Glutamatergic neuron (in vitro differentiated cells): Measurements from ENCODE around the gene GPRASP2. TPM values are rescaled to one million over a fixed set of nuclear protein-coding genes. Genes with fewer than 3 reads are reported as not detected.
"Not testable (repeated sequence)": the region's sequence is repeated elsewhere in the genome, so short reads cannot be mapped to it uniquely, and the experiment has no call there.

Experiments used
- DNase-seq: peaks from one replicate; pipeline ENCODE4 v3.0.0; 2022
- H3K27ac Mint-ChIP-seq: one replicate; pipeline ENCODE4 v1.8.0; 2020; ENCODE audit warnings: mild to moderate bottlenecking, mixed read lengths, inconsistent platforms; ENCODE audit not compliant: unreplicated experiment
- H3K27me3 Mint-ChIP-seq: one replicate; pipeline ENCODE4 v1.8.0; 2020; ENCODE audit warnings: mild to moderate bottlenecking, moderate library complexity, mixed read lengths, inconsistent platforms; ENCODE audit not compliant: unreplicated experiment
- H3K36me3 Mint-ChIP-seq: one replicate; pipeline ENCODE4 v1.8.0; 2020; ENCODE audit warnings: mild to moderate bottlenecking, mixed read lengths, inconsistent platforms; ENCODE audit not compliant: unreplicated experiment
- H3K4me1 Mint-ChIP-seq: one replicate; pipeline ENCODE4 v1.8.0; 2020; ENCODE audit warnings: mild to moderate bottlenecking, low read depth, mixed read lengths, inconsistent platforms; ENCODE audit not compliant: unreplicated experiment
- H3K4me3 Mint-ChIP-seq: one replicate; pipeline ENCODE4 v1.8.0; 2020; ENCODE audit warnings: mild to moderate bottlenecking, mixed read lengths, inconsistent platforms; ENCODE audit not compliant: unreplicated experiment
- H3K9me3 Mint-ChIP-seq: one replicate; pipeline ENCODE4 v1.8.0; 2020; ENCODE audit warnings: mild to moderate bottlenecking, moderate library complexity, mixed read lengths, inconsistent platforms; ENCODE audit not compliant: unreplicated experiment
- total RNA-seq: library from RNA; stranded (reverse); fragmentation: NEBNext Ultra II Directional; extraction: Animal tissue kit (Norgen Biotek cat#: 25700); gene quantifications from one replicate; pipeline ENCODE4 v1.2.1, GENCODE V29; 2021; ENCODE audit not compliant: unreplicated experiment
- TF ChIP-seq, protein P1 (sequence below): fragments of 200-600 bp; sonication (generic); IDR thresholded peaks from one replicate; pipeline ENCODE4 v1.5.0; 2021; ENCODE audit not compliant: partially characterized antibody, unreplicated experiment

The GPRASP2 gene
- total RNA-seq, 1 donor from 2014 or later, result 24.6 TPM

- peak; percentile 82 for DNase-seq
- H3K27me3 Mint-ChIP-seq, result no peaks in the 10 kb centered on the region
Measured at GRCh38 chrX:102720237-102721168, 8.3 kb downstream of the GPRASP2 start, which contains the start of gene GPRASP3. Gene GPRASP3 (plus strand): TSS chrX:102720743. CDS start chrX:102748996, 28,253 bp downstream.

GRCh38 chrX:102721169-102721506, 8.9 kb downstream of the GPRASP2 start:
- not testable (repeated sequence) for DNase-seq, H3K9me3 Mint-ChIP-seq, H3K27me3 Mint-ChIP-seq, H3K36me3 Mint-ChIP-seq, H3K4me1 Mint-ChIP-seq
- peak overlapping the region; percentile 94 for H3K27ac Mint-ChIP-seq
- H3K4me3 Mint-ChIP-seq, result peak overlapping the region; percentile 98

More at GRCh38 chrX:102720237-102721168, 8.3 kb downstream of the GPRASP2 start, which contains the start of gene GPRASP3:
- H3K9me3 Mint-ChIP-seq, result peaks cover 3% of the 10 kb centered on the region
- H3K36me3 Mint-ChIP-seq, result no peaks in the 10 kb centered on the region
- peak within 1 kb of the TSS; percentile 98 for H3K4me3 Mint-ChIP-seq
- H3K27ac Mint-ChIP-seq, result peak within 1 kb of the TSS; percentile 94
- H3K4me1 Mint-ChIP-seq, result no peaks in the 10 kb centered on the region
- TF ChIP-seq, protein P1, sequence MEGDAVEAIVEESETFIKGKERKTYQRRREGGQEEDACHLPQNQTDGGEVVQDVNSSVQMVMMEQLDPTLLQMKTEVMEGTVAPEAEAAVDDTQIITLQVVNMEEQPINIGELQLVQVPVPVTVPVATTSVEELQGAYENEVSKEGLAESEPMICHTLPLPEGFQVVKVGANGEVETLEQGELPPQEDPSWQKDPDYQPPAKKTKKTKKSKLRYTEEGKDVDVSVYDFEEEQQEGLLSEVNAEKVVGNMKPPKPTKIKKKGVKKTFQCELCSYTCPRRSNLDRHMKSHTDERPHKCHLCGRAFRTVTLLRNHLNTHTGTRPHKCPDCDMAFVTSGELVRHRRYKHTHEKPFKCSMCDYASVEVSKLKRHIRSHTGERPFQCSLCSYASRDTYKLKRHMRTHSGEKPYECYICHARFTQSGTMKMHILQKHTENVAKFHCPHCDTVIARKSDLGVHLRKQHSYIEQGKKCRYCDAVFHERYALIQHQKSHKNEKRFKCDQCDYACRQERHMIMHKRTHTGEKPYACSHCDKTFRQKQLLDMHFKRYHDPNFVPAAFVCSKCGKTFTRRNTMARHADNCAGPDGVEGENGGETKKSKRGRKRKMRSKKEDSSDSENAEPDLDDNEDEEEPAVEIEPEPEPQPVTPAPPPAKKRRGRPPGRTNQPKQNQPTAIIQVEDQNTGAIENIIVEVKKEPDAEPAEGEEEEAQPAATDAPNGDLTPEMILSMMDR, result no peak

- Mint-ChIP-seq H3K4me3 (no peak overlapping the region), H3K4me1 (no peaks in the 10 kb centered on the region), H3K27me3 (no peaks in the 10 kb centered on the region), H3K36me3 (no peaks in the 10 kb centered on the region), H3K9me3 (peaks cover 3% of the 10 kb centered on the region), H3K27ac (no peak overlapping the region)
- TF ChIP-seq, protein P1, result no peak
- no peak for DNase-seq
Measured at GRCh38 chrX:102723456-102723855, 11.2 kb downstream of the GPRASP2 start.

DNA sequence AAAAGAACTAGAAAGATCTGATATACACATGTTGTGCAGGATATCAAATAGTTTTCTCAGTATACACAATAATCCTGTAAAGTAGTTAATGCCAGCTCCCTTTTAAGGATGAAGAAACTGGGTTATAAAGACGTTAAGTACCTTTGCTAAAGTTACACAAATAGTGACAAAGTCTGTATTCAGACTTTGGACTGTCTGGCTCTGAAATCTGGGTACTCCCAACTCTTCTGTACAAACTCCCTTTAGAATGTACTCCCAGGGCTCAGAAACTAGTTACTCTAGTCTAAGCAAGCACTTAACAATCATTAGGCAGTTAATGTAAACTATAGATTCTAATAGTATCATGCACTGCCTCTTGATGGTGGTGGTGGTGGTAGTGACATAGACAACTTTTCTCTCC, 15.5 kb downstream of the GPRASP2 start:
- no peak for DNase-seq
- no peaks in the 10 kb centered on the region for H3K36me3 Mint-ChIP-seq
- H3K4me3 Mint-ChIP-seq, result no peak overlapping the region
- TF ChIP-seq, protein P1, result no peak
- no peaks in the 10 kb centered on the region for H3K4me1 Mint-ChIP-seq
- H3K27ac Mint-ChIP-seq, result no peak overlapping the region
- no peaks in the 10 kb centered on the region for H3K9me3 Mint-ChIP-seq
- no peaks in the 10 kb centered on the region for H3K27me3 Mint-ChIP-seq

DNA sequence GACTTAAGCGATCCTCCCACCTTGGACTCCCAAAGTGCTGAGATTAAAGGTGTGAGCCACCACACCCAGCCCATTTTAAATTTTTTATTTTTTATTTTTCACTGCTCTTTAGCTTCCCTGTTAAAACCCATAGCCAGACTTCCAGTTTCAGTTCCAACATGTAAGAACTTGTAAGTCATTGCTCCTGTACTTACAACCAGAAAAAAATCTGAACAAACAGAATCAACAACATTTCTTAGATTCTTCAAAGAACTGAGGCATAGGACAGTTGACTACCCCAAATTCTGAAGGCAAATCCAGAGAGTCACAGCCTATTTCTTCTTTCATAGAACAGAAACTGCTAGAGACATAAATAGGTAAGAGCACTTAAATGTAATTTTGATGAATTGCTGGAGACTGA, 16.4 kb downstream of the GPRASP2 start:
- no peaks in the 10 kb centered on the region for H3K36me3 Mint-ChIP-seq
- no peaks in the 10 kb centered on the region for H3K9me3 Mint-ChIP-seq
- no peak overlapping the region for H3K27ac Mint-ChIP-seq
- no peak overlapping the region for H3K4me3 Mint-ChIP-seq
- H3K4me1 Mint-ChIP-seq, result no peaks in the 10 kb centered on the region
- TF ChIP-seq, protein P1, result no peak
- no peaks in the 10 kb centered on the region for H3K27me3 Mint-ChIP-seq
- no peak for DNase-seq
